ENCODE data around the gene CNNM4.

Gene CNNM4

GRCh38 chr2:96729748-96730147, 31.0 kb upstream of the CNNM4 start:
- ChIA-PET CTCF (no interaction called here), POLR2A (no interaction called here)
- no peak for TF ChIP-seq CTCF (IDR thresholded peaks at IDR 0.05; ENCODE audit: control extremely low read depth, extremely low read depth, low read depth, missing control alignments)
- no peak for DNase-seq (ENCODE audit: extremely low spot score)

DNA sequence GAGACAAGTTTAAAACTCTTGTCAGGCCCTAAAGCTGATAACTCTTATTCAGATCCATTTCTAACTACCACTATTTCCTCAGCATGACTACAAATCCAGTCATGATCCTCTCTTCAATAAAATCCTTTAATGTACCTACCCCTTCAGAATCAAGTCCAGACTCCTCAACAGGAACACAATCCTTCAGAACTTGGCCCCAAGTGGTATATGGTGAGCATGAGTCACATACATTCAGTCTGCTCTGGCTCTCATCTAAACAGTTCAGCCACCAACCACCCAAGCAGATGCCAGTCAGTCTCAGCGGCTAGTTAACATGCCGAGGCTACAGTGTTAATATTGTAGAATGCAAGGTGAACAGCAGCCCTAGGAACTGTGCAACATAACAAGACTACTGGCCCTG, 30.5 kb upstream of the CNNM4 start:
- CTCF ChIA-PET, result no interaction called here
- DNase-seq (ENCODE audit: extremely low spot score), result no peak
- no peak for TF ChIP-seq CTCF (IDR thresholded peaks at IDR 0.05; ENCODE audit: control extremely low read depth, extremely low read depth, low read depth, missing control alignments)
- POLR2A ChIA-PET, result no interaction called here

- ChIA-PET CTCF (interaction anchor here (1.7 kb wide), 1 partner anchor 67 kb away, joined by 6 read pairs; no protein-coding TSS in a partner anchor), POLR2A (no interaction called here)
- no peak for TF ChIP-seq CTCF (IDR thresholded peaks at IDR 0.05; ENCODE audit: control extremely low read depth, extremely low read depth, low read depth, missing control alignments)
- no peak for DNase-seq (ENCODE audit: extremely low spot score)
Observed at GRCh38 chr2:96733931-96734330, 26.8 kb upstream of the CNNM4 start.

GRCh38 chr2:96734880-96735583, 25.7 kb upstream of the CNNM4 start:
- no peak for DNase-seq (ENCODE audit: extremely low spot score)
- ChIA-PET POLR2A (no interaction called here), CTCF (interaction anchor here (0.8 to 1.7 kb wide), 2 partner anchors 13 to 65 kb away, joined by 3 to 6 read pairs; no protein-coding TSS in a partner anchor)
- TF ChIP-seq CTCF (IDR thresholded peaks at IDR 0.05; ENCODE audit: control extremely low read depth, extremely low read depth, low read depth, missing control alignments), result no peak

DNA sequence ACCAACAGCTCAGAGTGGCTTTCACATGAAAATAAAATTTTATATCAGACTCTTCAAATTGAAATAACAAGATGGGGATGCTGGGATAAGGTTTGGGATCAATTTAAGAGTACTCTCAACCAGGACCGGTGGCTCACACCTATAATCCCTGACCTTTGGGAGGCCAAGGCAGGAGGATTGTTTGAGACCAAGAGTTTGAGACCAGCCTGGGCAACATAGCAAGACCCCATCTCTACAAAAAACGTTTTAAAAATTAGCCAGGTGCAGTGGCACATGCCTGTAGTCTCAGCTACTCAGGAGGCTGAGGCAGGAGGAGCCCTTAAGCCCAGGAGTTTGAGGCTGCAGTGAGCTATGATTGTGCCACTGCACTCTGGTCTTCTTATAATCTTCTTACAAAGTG, 23.5 kb upstream of the CNNM4 start:
- ChIA-PET POLR2A (no interaction called here), CTCF (interaction anchor here (0.7 to 2.2 kb wide), 4 partner anchors 12 to 27 kb away, joined by 3 to 7 read pairs (median 4); partner anchors contain the start of gene CNNM4)
- no peak for TF ChIP-seq CTCF (IDR thresholded peaks at IDR 0.05; ENCODE audit: control extremely low read depth, extremely low read depth, low read depth, missing control alignments)
- DNase-seq (ENCODE audit: extremely low spot score), result no peak

- no peak for TF ChIP-seq CTCF (IDR thresholded peaks at IDR 0.05; ENCODE audit: control extremely low read depth, extremely low read depth, low read depth, missing control alignments)
- ChIA-PET POLR2A (no interaction called here), CTCF (interaction anchor here (1.3 to 2.2 kb wide), 4 partner anchors 22 to 63 kb away, joined by 4 to 5 read pairs (median 4); partner anchors contain the start of gene CNNM4)
- DNase-seq (ENCODE audit: extremely low spot score), result no peak
Observed at GRCh38 chr2:96737831-96738230, 22.9 kb upstream of the CNNM4 start.

All from GM10248 (cell line).